MM.1S (cell line): ENCODE measurements around the gene NCOA3.

Source experiments
- DNase-seq: peaks from one replicate; pipeline ENCODE4 v3.0.0-alpha.2; 2015
- H2AFZ ChIP-seq: fragments of 300-600 bp; sonication (generic); 2 replicates; pipeline ENCODE4 v1.6.0; 2016; ENCODE audit warnings: antibody characterized with exemption, low read length
- H3F3A ChIP-seq: fragments of 300-600 bp; sonication (generic); 2 replicates; pipeline ENCODE4 v1.6.1; 2016; ENCODE audit warnings: mild to moderate bottlenecking, antibody characterized with exemption, low read length, moderate library complexity, mixed read lengths; ENCODE audit not compliant: insufficient read depth
- H3K27ac ChIP-seq: fragments of 300-600 bp; sonication (generic); 2 replicates; pipeline ENCODE4 v1.5.1; 2016; ENCODE audit warnings: mild to moderate bottlenecking, low read length
- H3K27me3 ChIP-seq: fragments of 300-600 bp; sonication (generic); replicated peaks from 2 replicates; pipeline ENCODE4 v1.6.0; 2016; ENCODE audit warnings: low read length; ENCODE audit not compliant: insufficient read depth
- H3K36me3 ChIP-seq: fragments of 300-600 bp; sonication (generic); replicated peaks from 2 replicates; pipeline ENCODE4 v1.6.1; 2016; ENCODE audit warnings: mild to moderate bottlenecking, low read length, mixed read lengths; ENCODE audit not compliant: insufficient read depth
- H3K4me1 ChIP-seq: fragments of 300-600 bp; sonication (generic); 2 replicates; pipeline ENCODE4 v1.6.1; 2016; ENCODE audit warnings: low read length, mixed read lengths
- H3K4me2 ChIP-seq: fragments of 300-600 bp; sonication (generic); 2 replicates; pipeline ENCODE4 v1.6.0; 2016; ENCODE audit warnings: low read depth, low read length
- H3K4me3 ChIP-seq: fragments of 300-600 bp; sonication (generic); 2 replicates; pipeline ENCODE4 v1.5.1; 2016; ENCODE audit warnings: low read length, mixed read lengths
- H3K79me2 ChIP-seq: fragments of 300-600 bp; sonication (generic); 2 replicates; pipeline ENCODE4 v1.6.1; 2016; ENCODE audit warnings: mixed run types, low read length, mixed read lengths
- H3K9ac ChIP-seq: fragments of 300-600 bp; sonication (generic); 2 replicates; pipeline ENCODE4 v1.6.1; 2016; ENCODE audit warnings: low read length, mixed read lengths
- H3K9me2 ChIP-seq: fragments of 300-600 bp; sonication (generic); replicated peaks from 2 replicates; pipeline ENCODE4 v1.6.1; 2016; ENCODE audit warnings: mild to moderate bottlenecking, low read length, mixed read lengths; ENCODE audit not compliant: insufficient read depth
- H3K9me3 ChIP-seq: fragments of 300-600 bp; sonication (generic); replicated peaks from 2 replicates; pipeline ENCODE4 v1.6.1; 2016; ENCODE audit warnings: mild to moderate bottlenecking, low read length, mixed read lengths; ENCODE audit not compliant: insufficient read depth
- H4K20me1 ChIP-seq: fragments of 300-600 bp; sonication (generic); 2 replicates; pipeline ENCODE4 v1.6.1; 2016; ENCODE audit warnings: mild to moderate bottlenecking, low read length, moderate library complexity, mixed read lengths; ENCODE audit not compliant: insufficient read depth
- EZH2 ChIP-seq: fragments of 300-600 bp; sonication (generic); optimal IDR thresholded peaks from 2 replicates; pipeline ENCODE3; 2017; ENCODE audit warnings: low read depth, mild to moderate bottlenecking, antibody characterized with exemption, low read length, mixed read lengths
- EZH2phosphoT487 ChIP-seq: fragments of 300-600 bp; sonication (generic); IDR thresholded peaks from 2 replicates; pipeline ENCODE4 v1.6.1; 2018; ENCODE audit warnings: antibody characterized with exemption, low read length
- TF ChIP-seq, protein P1 (sequence below): fragments of 300-600 bp; sonication (generic); IDR thresholded peaks from 2 replicates; pipeline ENCODE4 v1.5.1; 2016; ENCODE audit warnings: antibody characterized with exemption, low read length, mixed read lengths

The NCOA3 gene

DNA sequence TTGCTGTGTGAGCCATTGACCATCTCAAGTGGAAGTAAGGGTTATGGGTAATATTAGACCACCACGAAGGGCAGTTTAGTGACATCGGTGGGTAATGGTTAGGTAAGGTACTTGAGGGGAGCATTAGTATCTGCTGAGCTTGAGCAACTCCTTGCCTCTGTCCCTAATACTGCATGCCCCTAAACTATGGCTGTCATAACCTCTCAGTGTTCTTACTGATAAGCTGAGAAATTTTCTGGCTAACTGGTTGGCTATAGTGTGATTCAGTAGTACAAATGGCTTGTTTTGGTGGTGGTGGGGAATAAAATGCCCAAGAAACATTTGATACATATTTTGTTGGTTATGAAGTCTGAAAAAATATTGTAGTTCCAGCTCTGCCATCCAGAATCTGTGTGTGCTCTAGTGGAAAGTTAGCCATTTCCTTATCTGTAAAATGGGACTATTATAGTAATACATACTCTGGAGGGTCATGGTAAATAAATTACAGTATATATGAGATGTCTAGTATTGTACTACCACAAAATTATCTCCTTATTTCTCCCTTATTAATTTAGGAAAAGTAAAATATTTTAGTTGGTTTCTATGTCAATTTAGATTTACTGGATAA is 113.1 kb downstream of the NCOA3 start:
- no peak overlapping the region for H3K27ac ChIP-seq
- H3K9me3 ChIP-seq, result no peaks in the 10 kb centered on the region
- no peak overlapping the region for H3K4me2 ChIP-seq
- no peak overlapping the region for H3K4me3 ChIP-seq
- H3K36me3 ChIP-seq, result no peaks in the 10 kb centered on the region
- H3F3A ChIP-seq, result no peaks in the 10 kb centered on the region; the same call in 1 of the 2 replicates
- peaks cover 75% of the 10 kb centered on the region for H3K79me2 ChIP-seq
- H2AFZ ChIP-seq, result no peak overlapping the region
- DNase-seq, result no peak
- no peaks in the 10 kb centered on the region for H3K27me3 ChIP-seq
- H3K9ac ChIP-seq, result no peak overlapping the region
- 0 out of 2 replicates have a peak, but pooled peaks cover 4% of the 10 kb centered on the region for H4K20me1 ChIP-seq
- H3K4me1 ChIP-seq, result peaks cover 9% of the 10 kb centered on the region; the same call in 1 of the 2 replicates
- no peaks in the 10 kb centered on the region for H3K9me2 ChIP-seq
- TF ChIP-seq, protein P1, sequence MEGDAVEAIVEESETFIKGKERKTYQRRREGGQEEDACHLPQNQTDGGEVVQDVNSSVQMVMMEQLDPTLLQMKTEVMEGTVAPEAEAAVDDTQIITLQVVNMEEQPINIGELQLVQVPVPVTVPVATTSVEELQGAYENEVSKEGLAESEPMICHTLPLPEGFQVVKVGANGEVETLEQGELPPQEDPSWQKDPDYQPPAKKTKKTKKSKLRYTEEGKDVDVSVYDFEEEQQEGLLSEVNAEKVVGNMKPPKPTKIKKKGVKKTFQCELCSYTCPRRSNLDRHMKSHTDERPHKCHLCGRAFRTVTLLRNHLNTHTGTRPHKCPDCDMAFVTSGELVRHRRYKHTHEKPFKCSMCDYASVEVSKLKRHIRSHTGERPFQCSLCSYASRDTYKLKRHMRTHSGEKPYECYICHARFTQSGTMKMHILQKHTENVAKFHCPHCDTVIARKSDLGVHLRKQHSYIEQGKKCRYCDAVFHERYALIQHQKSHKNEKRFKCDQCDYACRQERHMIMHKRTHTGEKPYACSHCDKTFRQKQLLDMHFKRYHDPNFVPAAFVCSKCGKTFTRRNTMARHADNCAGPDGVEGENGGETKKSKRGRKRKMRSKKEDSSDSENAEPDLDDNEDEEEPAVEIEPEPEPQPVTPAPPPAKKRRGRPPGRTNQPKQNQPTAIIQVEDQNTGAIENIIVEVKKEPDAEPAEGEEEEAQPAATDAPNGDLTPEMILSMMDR, result no peak
- no peak for TF ChIP-seq EZH2
- no peak for TF ChIP-seq EZH2phosphoT487

DNA sequence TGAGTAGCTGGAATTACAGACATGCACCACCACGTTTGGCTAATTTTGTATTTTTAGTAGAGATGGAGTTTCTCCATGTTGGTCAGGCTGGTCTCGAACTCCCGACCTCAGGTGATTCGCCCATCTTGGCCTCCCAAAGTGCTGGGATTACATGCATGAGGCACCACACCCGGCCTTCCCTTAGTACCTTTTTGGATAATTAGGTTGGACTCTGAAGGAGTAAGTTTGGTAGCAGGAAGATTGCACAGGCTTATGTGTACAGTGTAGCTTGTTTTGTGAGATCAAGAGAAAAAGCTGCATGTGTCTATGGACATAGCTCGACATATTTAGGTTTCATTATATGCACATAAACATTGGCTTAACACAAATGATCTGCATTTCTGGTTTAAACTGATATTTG is 116.8 kb downstream of the NCOA3 start:
- Histone ChIP-seq H3K4me1 (no peaks in the 10 kb centered on the region), H3K9me3 (no peaks in the 10 kb centered on the region), H3K27ac (no peak overlapping the region), H4K20me1 (0 out of 2 replicates have a peak, but pooled peaks cover 4% of the 10 kb centered on the region), H3K79me2 (peaks cover 71% of the 10 kb centered on the region), H2AFZ (no peak overlapping the region), H3F3A (no peaks in the 10 kb centered on the region; the same call in 1 of the 2 replicates), H3K4me3 (no peak overlapping the region), H3K27me3 (no peaks in the 10 kb centered on the region), H3K9ac (no peak overlapping the region), H3K4me2 (no peak overlapping the region), H3K9me2 (no peaks in the 10 kb centered on the region), H3K36me3 (0 out of 2 replicates have a peak, but pooled peaks cover 5% of the 10 kb centered on the region)
- TF ChIP-seq, protein P1, result no peak
- DNase-seq, result no peak

- no peaks in the 10 kb centered on the region for H3K4me1 ChIP-seq
- H3K9me2 ChIP-seq, result no peaks in the 10 kb centered on the region
- TF ChIP-seq, protein P1, result peak; percentile 68
- no peak for TF ChIP-seq EZH2
- no peak overlapping the region for H3K4me3 ChIP-seq
- no peak overlapping the region for H3K4me2 ChIP-seq
- H3K9me3 ChIP-seq, result no peaks in the 10 kb centered on the region
- H3F3A ChIP-seq, result no peaks in the 10 kb centered on the region; the same call in 1 of the 2 replicates
- no peak overlapping the region for H3K27ac ChIP-seq
- no peaks in the 10 kb centered on the region for H3K27me3 ChIP-seq
- H2AFZ ChIP-seq, result no peak overlapping the region
- no peak overlapping the region for H3K9ac ChIP-seq
- 0 out of 2 replicates have a peak, but pooled peaks cover 4% of the 10 kb centered on the region for H4K20me1 ChIP-seq
- peaks cover 5% of the 10 kb centered on the region; the same call in 1 of the 2 replicates for H3K36me3 ChIP-seq
- peak; percentile 63 for DNase-seq
- peaks cover 64% of the 10 kb centered on the region for H3K79me2 ChIP-seq
Measured at GRCh38 chr20:47620808-47621805, 119.4 kb downstream of the NCOA3 start.
